ENCODE measurements around the gene GHRL.
A peak's percentile ranks its signal among the peaks of the same experiment; 100 is the strongest.

DNA sequence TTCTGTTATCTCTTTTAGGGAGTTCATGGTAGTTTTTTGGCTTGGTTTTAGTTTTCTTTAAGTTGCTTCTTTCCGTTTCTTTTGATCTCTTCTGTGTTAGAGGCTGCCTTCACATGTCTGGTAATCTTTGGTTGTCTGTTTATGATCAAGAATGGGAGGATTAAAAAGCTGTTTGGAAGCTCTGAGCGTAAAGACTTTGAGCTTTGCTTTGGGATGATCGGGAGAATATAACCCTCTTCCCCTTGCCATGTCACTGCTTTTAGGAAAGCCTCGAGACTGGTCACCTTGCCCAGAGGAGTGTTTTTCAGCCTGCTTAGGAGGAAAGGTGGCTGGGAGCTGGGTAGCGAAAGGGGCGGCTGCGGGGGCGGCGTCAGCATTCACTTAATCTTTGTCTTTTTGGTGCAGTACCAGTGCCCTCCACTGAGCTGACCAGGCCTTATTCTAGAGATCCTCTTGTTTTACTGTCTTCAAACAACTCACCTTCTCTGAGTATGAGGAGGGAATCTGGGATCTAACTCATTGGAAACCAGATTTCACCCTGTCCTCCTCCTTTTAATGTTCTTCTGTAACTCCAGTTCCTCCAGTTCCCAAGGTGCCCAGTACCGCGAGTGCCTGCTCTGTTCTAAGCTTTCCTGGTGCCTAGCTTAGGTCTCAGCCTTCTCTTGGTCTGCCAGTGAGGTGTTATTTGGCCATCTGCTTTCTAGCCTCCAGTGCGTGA, 28.9 kb downstream of the GHRL start:
- TF ChIP-seq CTCF (conservative IDR thresholded peaks at IDR 0.05; ENCODE audit: low read depth, low read length) (peak; percentile 39), POLR2A (IDR thresholded peaks at IDR 0.05; ENCODE audit: low read depth, low read length) (no peak), MAFK (IDR thresholded peaks at IDR 0.05; ENCODE audit: low read depth, low read length) (no peak), SMC3 (IDR thresholded peaks at IDR 0.05; ENCODE audit: low read depth, low read length) (no peak), RCOR1 (IDR thresholded peaks at IDR 0.05; ENCODE audit: insufficient replicate concordance, low read length) (no peak), MXI1 (IDR thresholded peaks at IDR 0.05; ENCODE audit: borderline replicate concordance, low read depth, low read length) (no peak), RAD21 (IDR thresholded peaks at IDR 0.05; ENCODE audit: low read length) (peak; percentile 22; the same call in 1 of the 2 replicates)

Data from IMR-90 (cell line).